Transverse colon (tissue), 4 donors: ENCODE results near the gene PTMS. TPM values are rescaled to one million over a fixed set of nuclear protein-coding genes. Genes with fewer than 3 reads are reported as not detected.

Experiments
- DNase-seq: peaks from one replicate; pipeline ENCODE4 v3.0.0-alpha.2; 2019
- H3K27ac ChIP-seq, 4 donors: fragments of 200-600 bp; sonication (generic); 2 replicates each; pipeline ENCODE4 v1.5.1; 2016 to 2018; ENCODE audit warnings: inconsistent platforms in 4 of 4
- H3K27me3 ChIP-seq: fragments of 200-600 bp; sonication (generic); 2 replicates; pipeline ENCODE4 v1.5.1; 2017; ENCODE audit warnings: inconsistent platforms
- H3K36me3 ChIP-seq, 4 donors: fragments of 200-600 bp; sonication (generic); 2 replicates each; pipeline ENCODE4 v1.5.1; 2017 to 2019; ENCODE audit warnings: inconsistent platforms in 4 of 4
- H3K4me1 ChIP-seq, 4 donors: fragments of 200-600 bp; sonication (generic); 2 replicates each; pipeline ENCODE4 v1.5.1; 2017 to 2020; ENCODE audit warnings: inconsistent platforms in 4 of 4
- H3K4me3 ChIP-seq, 4 donors: fragments of 200-600 bp; sonication (generic); 1 replicate in 1 of 4; 2 replicates in 3 of 4; pipeline versions ENCODE4 v1.5.1 to v1.6.1; 2017 to 2019; ENCODE audit warnings: inconsistent platforms in 4 of 4
- H3K9me3 ChIP-seq, 2 donors: fragments of 200-600 bp; sonication (generic); 2 replicates each; pipeline ENCODE4 v1.5.1; 2017 to 2019; ENCODE audit warnings: inconsistent platforms in 2 of 2
- EP300 ChIP-seq: sonication (generic); formaldehyde crosslinking; IDR thresholded peaks from one replicate; pipeline ENCODE4 v1.6.1; 2017; ENCODE audit warnings: antibody characterized with exemption, low read depth
- POLR2A ChIP-seq: fragments of 450-650 bp; IDR thresholded peaks from one replicate; pipeline ENCODE4 v1.6.1; 2016; ENCODE audit warnings: antibody characterized with exemption, mild to moderate bottlenecking, moderate library complexity
- POLR2AphosphoS5 ChIP-seq, 3 donors: sonication (generic); formaldehyde crosslinking; IDR thresholded peaks; one replicate each; pipeline ENCODE4 v1.6.1; 2016; ENCODE audit warnings: antibody characterized with exemption in 3 of 3
- WGBS, 2 donors: methylation state at CpG; one replicate each; pipeline ENCODE4 v1.1.5; 2018; ENCODE audit warnings: low coverage in 1 of 2; 5-methylcytosine and 5-hydroxymethylcytosine counted together
- in situ Hi-C, 4 donors: fragments of 200-750 bp; cut with MboI; loops; one replicate each; pipeline versions ENCODE4 v1.15.0 to v1.15.1; 2017; ENCODE audit warnings: low sequenced_read_pairs in 3 of 4, low pct_ligation_motif_present in 1 of 4, low pct_unique_long_range_greater_than_20kb in 1 of 4
- intact Hi-C: fragments of 100-400 bp; cut with DNase I; formaldehyde crosslinking; loops from one replicate; pipeline ENCODE4 v1.15.1; 2023; ENCODE audit warnings: low total_unique reads
- total RNA-seq, 4 donors: library from RNA; depleted of rRNA; stranded (reverse); fragments of >200 nt; gene quantifications; one replicate each; pipeline ENCODE4 v1.1.0, GENCODE V29; 2016
- TF ChIP-seq, protein P1 (sequence below), 5 experiments: fragments of 200-600 bp in 3 of 5; fragments of 450-650 bp in 2 of 5; sonication (generic) in 3 of 5; IDR thresholded peaks; 1 replicate in 2 of 5; 2 replicates in 3 of 5; pipeline ENCODE4 v1.5.1; 2016 to 2017; ENCODE audit warnings: antibody characterized with exemption in 5 of 5, inconsistent platforms in 3 of 5, mild to moderate bottlenecking in 2 of 5, moderate library complexity in 1 of 5

The PTMS gene
- total RNA-seq, 4 donors from 2014 or later, result 64.0 to 124 (median 83.9) TPM

DNA sequence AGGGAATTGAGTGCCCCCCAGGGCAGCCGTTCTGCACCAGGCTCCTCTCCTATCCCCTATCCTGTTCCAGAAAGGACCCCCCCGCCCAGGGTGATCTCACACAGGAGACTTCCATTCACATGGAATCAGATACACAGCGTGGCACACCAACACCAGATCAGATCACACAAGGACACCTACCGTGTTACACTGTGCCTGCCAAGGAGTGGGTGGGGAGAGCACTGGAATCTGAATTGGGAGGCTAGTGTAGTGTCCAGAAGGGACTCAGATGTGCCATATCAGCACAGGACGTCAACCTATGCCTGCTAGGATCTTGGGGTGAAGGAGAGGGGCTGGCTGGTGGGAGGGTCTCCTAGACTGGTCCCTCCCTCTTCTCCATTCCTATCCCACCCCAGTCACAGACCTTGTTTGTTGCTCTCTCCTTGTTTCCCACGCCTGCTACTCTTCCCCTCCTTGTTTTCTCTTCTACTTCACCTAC, 2.3 kb downstream of the PTMS start:
- H3K36me3 ChIP-seq, result no peaks in the 10 kb centered on the region
- no peaks in the 10 kb centered on the region for H3K9me3 ChIP-seq
- no peaks in the 10 kb centered on the region for H3K27me3 ChIP-seq
- H3K27ac ChIP-seq, result peak overlapping the region; percentile 92 to 94 (median 93)
- peaks cover 18 to 85% (median 61%) of the 10 kb centered on the region in 4 donors for H3K4me1 ChIP-seq
- peak overlapping the region in 3 of 4 donors; percentile 79 to 86 (median 84) for H3K4me3 ChIP-seq
- 44 to 52% methylated on average over 4 to 6 of the region's 6 CpGs for WGBS, 2 donors
- in situ Hi-C loops, result no loop called here
- TF ChIP-seq, protein P1, sequence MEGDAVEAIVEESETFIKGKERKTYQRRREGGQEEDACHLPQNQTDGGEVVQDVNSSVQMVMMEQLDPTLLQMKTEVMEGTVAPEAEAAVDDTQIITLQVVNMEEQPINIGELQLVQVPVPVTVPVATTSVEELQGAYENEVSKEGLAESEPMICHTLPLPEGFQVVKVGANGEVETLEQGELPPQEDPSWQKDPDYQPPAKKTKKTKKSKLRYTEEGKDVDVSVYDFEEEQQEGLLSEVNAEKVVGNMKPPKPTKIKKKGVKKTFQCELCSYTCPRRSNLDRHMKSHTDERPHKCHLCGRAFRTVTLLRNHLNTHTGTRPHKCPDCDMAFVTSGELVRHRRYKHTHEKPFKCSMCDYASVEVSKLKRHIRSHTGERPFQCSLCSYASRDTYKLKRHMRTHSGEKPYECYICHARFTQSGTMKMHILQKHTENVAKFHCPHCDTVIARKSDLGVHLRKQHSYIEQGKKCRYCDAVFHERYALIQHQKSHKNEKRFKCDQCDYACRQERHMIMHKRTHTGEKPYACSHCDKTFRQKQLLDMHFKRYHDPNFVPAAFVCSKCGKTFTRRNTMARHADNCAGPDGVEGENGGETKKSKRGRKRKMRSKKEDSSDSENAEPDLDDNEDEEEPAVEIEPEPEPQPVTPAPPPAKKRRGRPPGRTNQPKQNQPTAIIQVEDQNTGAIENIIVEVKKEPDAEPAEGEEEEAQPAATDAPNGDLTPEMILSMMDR (IDR thresholded peaks at IDR 0.05), result no peak
- TF ChIP-seq POLR2AphosphoS5 (IDR thresholded peaks at IDR 0.05) (no peak), EP300 (no peak), POLR2A (no peak)
- DNase-seq, result no peak
- intact Hi-C loops, result no loop called here

- DNase-seq, result peak; percentile 58
- peak overlapping the region; percentile 92 to 94 (median 93) for H3K27ac ChIP-seq
- peak overlapping the region in 2 of 4 donors; percentile 3 to 84 for H3K4me3 ChIP-seq
- in situ Hi-C loops (no loop called here), intact Hi-C loops (no loop called here)
- WGBS, 2 donors, result 47 to 56% methylated on average over 5 to 6 of the region's 6 CpGs
- TF ChIP-seq, protein P1 (IDR thresholded peaks at IDR 0.05), result no peak
- TF ChIP-seq POLR2A (no peak), POLR2AphosphoS5 (IDR thresholded peaks at IDR 0.05) (no peak)
- H3K36me3 ChIP-seq, result no peaks in the 10 kb centered on the region
- H3K27me3 ChIP-seq, result no peaks in the 10 kb centered on the region
- H3K9me3 ChIP-seq, result no peaks in the 10 kb centered on the region
- H3K4me1 ChIP-seq, result peaks cover 16 to 85% (median 63%) of the 10 kb centered on the region in 4 donors
Measured at GRCh38 chr12:6768990-6769389, 2.8 kb downstream of the PTMS start.

DNA sequence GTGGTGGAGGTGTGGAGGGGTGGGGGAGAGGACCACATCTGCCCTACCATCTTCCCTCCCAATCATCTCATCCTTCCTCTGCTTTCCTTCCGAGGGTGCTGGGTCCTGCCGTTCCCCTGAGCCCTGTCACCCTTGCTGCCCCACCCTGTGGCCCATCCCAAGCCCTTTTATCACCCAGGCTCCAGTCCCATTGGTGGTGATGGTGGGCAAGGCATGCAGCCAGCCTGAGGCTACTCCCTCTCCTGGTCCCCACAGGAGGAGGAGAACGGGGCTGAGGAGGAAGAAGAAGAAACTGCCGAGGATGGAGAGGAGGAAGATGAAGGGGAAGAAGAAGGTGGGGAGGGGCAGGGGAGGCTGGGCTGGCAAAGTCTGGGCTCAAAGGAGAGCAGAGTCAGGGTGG, 3.5 kb downstream of the PTMS start:
- H3K9me3 ChIP-seq, result no peaks in the 10 kb centered on the region
- peaks cover 16 to 84% (median 62%) of the 10 kb centered on the region in 4 donors for H3K4me1 ChIP-seq
- TF ChIP-seq EP300 (no peak), POLR2AphosphoS5 (IDR thresholded peaks at IDR 0.05) (no peak), POLR2A (no peak)
- TF ChIP-seq, protein P1 (IDR thresholded peaks at IDR 0.05), result no peak
- DNase-seq, result no peak
- in situ Hi-C loops (no loop called here), intact Hi-C loops (loop anchor here (10.0 kb wide), 1 partner anchor 155 kb away; no protein-coding TSS in a partner anchor)
- no peaks in the 10 kb centered on the region for H3K36me3 ChIP-seq
- no peak overlapping the region for H3K4me3 ChIP-seq
- no peaks in the 10 kb centered on the region for H3K27me3 ChIP-seq
- peak overlapping the region in 3 of 4 donors; percentile 53 to 93 (median 64) for H3K27ac ChIP-seq
- 29 to 45% methylated on average over 3 to 4 of the region's 4 CpGs for WGBS, 2 donors

- peaks cover 12 to 79% (median 58%) of the 10 kb centered on the region in 4 donors for H3K4me1 ChIP-seq
- in situ Hi-C loops, result no loop called here
- intact Hi-C loops, result loop anchor here (10.0 kb wide), 1 partner anchor 155 kb away; no protein-coding TSS in a partner anchor
Measured at GRCh38 chr12:6770094-6770493, 3.9 kb downstream of the PTMS start.

More at GRCh38 chr12:6770094-6770493, 3.9 kb downstream of the PTMS start:
- WGBS, 2 donors, result 67 to 80% methylated on average over 2 to 12 of the region's 12 CpGs
- DNase-seq, result no peak
- TF ChIP-seq POLR2A, result no peak
- no peak for TF ChIP-seq EP300
- TF ChIP-seq POLR2AphosphoS5 (IDR thresholded peaks at IDR 0.05), result no peak
- Histone ChIP-seq H3K36me3 (no peaks in the 10 kb centered on the region), H3K9me3 (no peaks in the 10 kb centered on the region), H3K4me3 (no peak overlapping the region), H3K27ac (peak overlapping the region; percentile 14 to 93 (median 58)), H3K27me3 (no peaks in the 10 kb centered on the region)
